DND-41 (cell line): Measurements from ENCODE around the gene SAMD13.

Source experiments
- CTCF ChIP-seq: IDR thresholded peaks from 2 replicates; pipeline ENCODE4 v1.5.1; 2012; ENCODE audit warnings: borderline replicate concordance, low read length, moderate library complexity, mild to moderate bottlenecking; ENCODE audit not compliant: poor library complexity, severe bottlenecking; ENCODE audit errors: extremely low read depth
- EZH2 ChIP-seq: IDR thresholded peaks from 3 replicates; pipeline ENCODE4 v1.6.1; 2012; ENCODE audit warnings: borderline replicate concordance, low read depth, mild to moderate bottlenecking, moderate library complexity, low read length, inconsistent platforms; ENCODE audit not compliant: severe bottlenecking

DNA sequence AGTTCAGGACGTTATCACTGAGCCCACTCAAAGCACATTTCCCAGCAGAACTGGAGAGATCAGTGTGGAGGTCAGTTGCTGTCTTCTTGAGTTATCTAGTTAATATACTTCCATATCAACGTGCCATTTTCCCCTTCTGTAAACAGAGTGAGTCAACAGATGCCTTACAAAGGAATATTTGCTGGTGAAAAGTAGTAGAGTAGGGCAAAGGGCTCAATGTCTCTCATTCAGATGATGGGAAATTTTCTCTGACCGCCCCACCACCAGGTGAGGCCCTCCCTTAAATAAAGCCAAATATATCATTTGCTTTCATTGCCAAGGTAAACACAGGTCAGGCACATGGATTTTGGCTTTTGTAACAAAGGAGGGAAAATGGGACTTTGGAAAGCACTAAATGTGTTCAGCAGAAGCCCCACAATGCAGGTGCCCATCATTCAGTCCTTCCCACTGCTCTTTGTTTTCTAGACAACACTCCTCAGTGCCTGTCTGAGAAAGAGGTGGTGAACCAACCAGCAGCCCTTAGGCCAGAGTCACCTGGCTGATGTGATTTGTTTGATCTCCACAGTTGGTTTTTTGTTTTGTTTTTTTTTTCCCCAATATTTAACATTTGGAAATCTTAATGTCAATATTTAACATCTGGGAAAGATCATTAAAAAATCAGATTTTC, 40.5 kb upstream of the SAMD13 start:
- no peak for TF ChIP-seq CTCF
- no peak for TF ChIP-seq EZH2
